Retina (tissue), 1 donor: ENCODE data around the gene FHIT.

Source experiments
- DNase-seq: peaks from one replicate; pipeline ENCODE4 v3.0.0-alpha.2; 2016

The FHIT gene

DNA sequence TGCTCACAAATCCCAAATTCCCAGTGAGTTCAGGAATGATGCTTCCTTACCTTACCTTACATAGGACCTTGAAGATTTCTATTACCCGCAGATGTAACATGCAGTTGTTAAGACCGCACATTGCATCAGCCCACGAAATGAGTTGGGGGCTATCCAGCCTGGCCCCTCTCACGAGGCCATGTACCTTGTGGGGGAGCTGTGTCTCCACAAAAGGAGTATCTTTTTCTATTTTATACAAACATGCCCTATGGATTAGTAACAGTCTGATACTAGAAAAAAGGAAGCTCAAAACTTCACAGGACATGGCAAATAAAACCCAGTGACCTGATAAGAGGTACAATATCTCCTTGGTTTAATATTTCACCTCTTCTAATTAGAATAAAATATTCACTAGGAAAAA, 1114.7 kb downstream of the FHIT start:
- no peak for DNase-seq

DNA sequence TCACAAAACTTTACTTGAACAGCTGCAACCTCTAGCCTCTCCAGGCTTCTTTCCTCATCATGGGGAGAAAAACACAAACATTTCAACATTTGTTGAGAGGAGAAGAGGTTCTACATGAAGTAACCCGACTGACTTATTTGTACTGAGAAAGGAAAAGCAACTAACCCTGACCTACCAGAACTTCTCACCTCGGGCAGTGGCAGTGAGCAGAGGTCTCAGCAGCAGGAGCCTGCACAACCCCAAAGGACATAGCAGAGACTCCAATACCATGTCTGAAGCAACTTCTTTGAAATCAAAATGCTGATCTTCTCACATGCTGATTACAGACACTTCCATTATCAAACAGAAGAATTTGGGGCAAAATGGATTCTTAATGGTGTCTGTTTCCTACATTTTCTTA, 1115.8 kb downstream of the FHIT start:
- DNase-seq = no peak

DNA sequence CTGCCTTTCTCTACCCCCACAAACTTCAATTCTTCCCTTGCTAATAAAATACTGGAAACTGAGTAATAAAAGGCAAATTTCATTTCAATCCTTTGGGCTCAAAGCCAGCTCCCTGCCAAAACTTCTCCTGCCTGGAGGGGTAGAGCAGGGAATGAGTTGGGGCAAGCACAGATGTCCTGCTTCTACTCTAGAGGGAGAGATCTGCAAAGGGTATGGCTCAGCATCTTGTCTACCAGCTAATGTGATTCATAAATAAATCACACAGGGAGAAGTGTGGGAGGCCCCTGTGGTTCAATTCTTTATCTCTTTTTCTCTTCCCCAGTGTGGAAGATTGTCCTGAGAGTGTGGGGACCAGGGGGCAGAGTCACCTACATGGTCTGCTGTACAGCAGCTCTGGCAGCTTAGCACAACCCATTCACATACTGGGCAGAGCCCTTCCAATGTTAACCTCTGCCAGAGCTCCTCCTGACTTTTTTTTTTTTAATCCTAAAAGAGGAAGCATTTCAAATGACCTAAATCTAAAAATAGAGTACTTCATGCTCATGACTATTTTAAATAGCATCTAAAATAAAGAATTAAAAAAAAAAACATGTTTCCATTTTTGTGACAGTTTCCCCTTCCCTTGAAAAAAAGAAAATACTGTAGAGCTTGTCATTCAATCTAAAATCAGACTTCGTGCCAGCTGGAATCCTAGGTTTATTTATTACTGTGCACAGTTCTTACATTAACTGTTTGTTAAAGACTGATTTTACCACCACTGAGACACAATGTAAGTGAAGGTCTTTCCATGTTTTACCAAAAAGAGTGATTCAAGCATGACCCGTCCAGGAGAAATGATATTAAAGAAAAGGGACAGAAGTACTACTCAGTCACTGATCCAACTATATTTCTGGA, 1117.7 kb downstream of the FHIT start:
- DNase-seq = no peak

DNA sequence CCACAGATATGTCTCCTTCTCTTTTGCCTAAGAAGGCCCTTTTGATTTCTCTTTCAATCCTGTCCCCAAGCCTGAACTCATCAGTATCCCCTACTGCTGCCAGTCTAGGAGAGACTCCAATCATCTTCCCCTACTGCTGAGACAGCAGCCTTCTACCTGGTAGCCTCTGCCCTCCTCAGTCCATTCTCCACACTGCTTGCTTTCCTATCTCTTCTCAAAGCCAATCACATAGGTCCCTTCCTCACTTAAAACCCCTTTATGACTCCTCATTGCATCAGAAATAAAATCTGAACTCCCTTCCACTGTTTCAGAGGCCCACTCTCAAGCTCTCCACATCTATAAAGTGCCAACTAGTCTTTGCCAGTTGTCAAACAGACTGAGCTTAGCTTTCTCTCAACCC, 1119.6 kb downstream of the FHIT start:
- DNase-seq = no peak

DNA sequence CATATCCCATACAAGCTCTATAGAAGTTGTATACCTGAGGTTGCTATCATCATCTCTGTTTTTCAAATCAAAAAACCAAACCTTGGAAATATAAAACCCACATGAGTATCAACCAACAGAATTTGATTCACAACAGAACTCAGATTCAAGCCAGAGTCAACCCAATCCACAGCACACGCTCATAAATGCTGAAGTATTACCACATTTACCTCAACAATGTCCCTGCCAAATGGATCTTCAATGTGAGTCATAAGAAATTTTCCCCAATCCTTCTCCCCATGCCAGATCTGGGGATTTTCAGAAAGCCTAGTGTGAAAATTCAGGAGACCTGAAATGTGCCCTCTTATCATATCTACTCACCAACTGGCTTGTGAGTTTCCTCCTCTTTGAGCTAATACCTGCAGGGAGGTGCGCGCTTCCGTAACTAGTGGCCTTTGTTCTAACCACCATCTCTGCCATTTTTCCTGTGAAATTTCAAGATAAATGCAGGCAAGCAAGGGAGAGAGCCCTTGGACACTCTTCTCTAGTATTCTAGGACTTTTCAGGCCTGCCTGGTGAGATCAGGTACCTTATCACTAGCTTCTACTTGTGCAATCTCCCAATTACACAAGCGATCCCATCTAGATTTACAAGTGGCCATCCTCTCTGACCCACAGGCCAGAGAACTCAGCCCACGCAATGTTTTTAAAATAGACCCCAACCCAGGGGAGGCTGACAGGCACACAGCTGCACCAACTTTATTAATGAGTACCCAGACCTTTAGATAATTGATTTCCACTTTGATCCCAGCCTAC, 1124.5 kb downstream of the FHIT start:
- DNase-seq = no peak

DNA sequence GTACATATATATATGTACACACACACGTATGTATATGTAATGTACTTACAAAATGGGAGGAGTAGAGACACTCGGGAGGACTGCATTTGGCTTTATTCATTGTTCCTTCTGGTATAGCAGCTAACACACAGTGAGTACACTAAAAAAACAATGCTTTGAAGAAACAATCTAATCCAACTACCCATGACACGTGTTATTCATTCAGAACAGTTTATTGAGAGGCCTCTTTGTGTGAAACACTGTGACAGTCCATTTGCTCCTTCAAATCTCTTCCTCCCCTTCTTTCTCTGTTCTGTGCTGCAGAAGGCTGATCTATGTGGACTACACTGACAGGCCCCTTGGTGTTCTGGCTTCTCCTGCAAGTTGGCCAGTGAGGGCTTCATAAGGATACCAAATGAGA, 1125.6 kb downstream of the FHIT start:
- no peak for DNase-seq

DNA sequence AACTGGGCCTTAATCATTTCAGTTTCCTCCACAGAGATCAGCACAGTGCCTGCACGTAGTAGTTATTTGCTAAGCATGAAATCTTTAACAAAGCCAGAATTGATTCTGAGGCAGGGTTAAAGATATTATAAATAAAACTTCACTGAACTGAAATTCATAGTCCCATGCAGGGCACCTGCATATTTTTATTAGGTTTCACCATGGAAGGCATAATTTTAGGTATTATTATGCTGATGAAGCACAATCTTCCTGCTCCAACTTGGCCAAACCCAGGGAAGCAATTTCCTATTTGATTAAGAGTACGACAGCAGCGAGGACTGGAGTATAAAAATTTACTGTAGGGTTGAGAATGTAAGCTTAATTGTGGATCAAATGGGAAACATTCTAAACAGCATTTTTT, 1131.0 kb downstream of the FHIT start:
- no peak for DNase-seq

DNA sequence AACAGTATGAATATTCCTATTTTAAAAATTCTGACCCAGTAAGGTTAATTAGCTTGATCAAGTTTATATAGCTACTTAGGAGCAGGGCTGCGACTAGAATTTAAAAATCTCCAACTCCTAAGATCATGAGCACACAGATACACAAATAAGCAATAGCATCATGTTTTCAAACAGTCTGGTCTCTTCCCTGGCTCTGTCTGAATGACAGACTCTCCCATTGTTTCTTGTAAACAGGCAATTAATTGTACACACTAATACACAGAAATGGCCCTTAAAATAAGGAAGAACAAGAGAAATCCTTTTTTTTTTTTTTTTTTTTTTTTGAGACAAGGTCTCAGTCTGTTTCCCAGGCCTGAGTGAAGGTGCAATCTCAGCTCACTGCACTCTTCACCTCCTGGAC, 1137.1 kb downstream of the FHIT start:
- DNase-seq = no peak

DNA sequence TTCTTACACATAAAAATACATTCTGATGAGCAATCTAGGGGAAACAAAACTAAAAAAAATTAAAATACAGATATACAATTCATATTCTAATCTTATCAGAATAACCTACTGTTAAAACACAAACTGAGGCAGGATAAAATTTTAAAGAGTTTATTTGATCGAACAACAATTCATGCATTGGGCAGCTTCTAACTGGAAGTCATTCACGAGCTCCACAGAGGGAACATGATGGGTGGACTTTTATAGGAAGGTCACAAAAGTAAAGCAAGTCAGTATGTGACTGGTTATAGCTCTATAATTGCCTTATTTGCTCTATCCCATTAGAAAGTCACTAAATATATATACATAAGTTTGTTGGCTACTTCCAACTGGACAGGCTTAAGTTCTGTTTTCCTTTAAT, 1144.0 kb downstream of the FHIT start:
- DNase-seq = no peak

DNA sequence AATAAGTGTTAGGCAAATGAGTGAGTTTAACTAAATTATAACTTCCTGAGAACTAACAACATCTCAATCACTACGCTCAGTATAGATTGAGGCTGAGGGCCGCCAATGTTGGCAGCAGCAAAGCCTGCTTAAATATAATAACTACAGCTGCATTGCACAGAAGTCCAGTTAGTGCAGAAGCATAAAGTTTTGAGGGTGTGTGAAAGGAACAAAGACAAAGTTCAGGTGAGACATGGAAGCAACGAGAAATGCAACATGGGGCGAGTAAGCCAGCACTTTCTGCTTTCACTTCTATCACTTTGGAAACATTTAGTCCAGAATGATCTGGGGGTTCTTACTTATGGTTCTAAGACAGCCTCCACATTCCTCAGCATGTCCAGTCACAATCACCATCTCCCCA, 1149.1 kb downstream of the FHIT start:
- DNase-seq = no peak

DNA sequence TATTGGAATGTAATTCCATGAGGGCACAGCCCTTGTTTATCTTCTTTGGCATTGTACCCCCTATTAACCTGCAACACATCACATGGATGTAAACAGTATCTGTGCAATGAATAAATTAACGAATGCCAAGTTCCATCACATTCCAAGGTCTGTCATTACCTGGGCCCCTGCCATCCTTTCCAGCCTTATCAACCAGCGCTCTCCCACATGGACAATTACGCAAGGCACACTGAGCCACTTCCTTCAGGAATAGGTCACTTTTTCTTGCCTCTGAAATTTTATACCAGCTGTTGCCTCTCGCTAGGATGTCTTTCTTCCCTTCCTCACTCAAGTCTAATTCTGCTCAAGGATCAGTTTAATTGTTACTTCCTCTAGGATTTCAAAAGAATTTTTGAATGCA, 1149.6 kb downstream of the FHIT start:
- no peak for DNase-seq

DNA sequence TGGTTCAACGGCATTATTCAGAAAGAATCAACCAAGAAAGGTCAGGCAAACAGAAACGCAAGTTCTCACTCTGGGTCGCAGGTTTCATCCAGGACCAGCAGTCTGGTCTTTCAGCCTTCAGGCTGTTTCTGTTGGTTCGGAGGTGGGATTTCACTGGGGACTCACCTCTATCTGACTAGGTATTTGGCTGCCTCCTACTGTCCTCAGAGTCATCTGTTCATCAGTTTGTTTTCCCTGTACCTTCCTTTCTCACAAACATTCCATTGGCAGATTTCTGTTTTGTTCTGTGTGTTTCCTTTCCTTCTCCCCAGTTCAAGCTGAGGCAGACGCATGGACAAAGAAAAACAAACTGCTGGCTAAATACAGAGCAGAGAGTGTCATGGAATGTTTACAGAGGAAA, 1154.8 kb downstream of the FHIT start:
- DNase-seq = no peak

DNA sequence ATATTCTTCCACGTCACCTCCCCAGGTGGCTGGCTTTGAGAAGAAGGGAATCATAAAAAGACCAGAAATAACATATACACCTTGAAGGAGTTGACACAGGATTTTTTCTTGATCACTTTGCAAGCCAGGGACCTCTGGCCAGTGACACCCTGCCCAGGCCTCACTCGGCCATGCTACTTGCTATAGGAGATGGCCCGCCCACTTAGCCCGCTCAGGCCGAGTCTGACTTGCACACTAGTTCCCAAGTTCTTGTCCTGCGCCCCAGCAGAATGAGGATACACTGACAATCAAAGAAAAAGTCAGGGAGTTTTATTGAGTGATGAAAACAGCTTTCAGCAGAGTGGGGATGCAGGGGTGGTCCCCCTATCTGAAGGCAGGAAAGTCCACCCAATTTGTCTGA, 1155.3 kb downstream of the FHIT start:
- no peak for DNase-seq

DNA sequence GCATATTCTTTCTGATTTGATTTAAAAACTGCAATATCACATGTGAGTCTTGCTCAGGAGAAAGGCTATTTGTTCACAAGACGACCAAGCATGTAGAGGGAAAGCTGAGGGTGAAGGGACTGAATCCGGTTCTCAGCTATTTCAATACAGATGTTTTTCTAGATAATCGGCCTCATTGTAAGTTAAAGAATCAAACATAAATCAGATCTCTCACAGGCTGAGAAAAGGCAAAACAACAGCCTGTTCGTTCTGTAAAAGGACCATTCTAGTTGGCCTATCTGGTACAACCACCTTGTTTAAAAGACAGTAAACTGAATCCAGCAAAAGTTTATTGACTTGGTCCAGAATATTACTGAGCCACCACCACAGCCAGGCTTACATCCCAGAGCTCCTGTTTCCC, 1155.7 kb downstream of the FHIT start:
- DNase-seq = no peak

DNA sequence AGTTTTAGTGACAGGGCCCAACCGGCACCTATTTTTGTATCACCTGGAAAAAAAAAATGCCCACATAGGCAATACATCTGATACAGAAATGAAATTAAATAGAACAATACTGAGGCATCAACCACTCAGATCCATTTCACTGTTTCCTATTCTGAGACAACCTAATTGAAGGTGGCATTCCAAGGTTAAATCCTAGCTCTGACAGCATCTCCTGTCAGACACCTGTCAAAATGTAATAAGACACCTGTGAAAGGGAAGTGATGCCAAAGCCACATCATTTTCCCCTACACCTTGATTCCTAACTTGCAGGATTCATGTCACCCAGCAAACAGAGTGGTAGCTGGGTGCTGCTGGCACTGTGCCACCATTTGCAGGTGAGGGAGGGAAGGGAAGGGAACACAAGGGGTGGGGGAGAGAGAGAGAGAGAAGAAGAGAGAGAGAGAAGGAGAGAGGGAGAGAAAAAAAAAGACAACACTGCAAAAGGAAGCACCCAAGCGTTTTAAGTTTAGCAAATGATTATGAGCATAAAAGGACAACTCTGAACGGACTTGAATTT, 1156.8 kb downstream of the FHIT start:
- DNase-seq = no peak

DNA sequence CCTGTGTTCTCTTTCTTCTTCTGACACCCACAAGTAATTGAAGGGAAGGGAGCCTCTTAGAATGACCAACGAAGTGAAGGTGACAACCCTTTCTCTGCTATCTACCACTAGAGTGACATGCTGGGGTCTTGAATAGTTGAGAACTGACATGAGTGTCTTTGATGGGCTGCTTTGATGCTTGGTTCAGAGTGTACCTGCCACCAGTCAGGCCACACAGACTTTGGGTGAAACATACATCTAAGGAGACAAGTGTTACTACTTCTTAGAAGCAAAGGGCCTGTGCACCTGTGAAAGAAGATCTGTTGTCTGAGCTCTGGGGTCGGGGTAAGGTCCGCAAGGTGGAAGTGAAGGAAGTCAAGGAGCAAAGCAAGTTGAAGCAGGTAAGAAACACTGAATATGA, 1160.7 kb downstream of the FHIT start:
- no peak for DNase-seq

DNA sequence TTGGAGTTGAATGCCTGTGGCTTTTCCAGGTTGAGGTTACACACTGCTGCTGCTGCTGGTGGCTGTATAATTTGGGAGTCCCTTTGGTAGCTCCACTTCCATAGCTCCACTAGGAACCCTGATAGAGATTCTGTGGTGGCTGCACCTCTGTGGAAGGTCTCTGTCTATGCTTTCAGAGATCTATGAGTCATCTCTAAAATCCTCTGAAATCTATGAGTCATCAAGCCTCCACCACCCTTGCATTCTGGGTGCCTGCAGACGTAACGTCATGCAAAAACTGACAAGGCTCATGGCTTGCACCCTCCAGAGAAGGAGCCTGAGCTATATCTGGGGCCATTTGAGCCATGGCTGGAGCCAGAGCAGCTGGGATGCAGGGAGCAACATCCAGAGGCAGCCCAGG, 1164.4 kb downstream of the FHIT start:
- no peak for DNase-seq

DNA sequence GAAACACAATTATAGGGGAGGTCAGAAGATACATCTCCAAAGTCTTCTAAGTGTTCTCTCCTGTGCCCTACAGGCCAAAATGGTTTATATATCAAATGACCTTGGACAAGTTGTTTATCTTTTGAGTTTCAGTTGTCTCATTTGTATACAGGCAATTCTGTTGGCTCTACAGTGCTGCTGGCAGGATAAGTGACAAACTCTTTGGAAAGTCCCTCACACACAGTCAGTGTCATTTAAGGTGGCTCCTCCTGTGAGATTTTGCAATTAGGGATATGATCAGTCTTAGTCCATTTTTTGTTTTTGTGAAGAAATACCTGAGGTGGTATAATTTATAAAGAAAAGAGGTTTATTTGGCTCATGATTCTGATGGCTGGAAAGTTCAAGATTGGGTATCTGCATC, 1165.6 kb downstream of the FHIT start:
- no peak for DNase-seq

DNA sequence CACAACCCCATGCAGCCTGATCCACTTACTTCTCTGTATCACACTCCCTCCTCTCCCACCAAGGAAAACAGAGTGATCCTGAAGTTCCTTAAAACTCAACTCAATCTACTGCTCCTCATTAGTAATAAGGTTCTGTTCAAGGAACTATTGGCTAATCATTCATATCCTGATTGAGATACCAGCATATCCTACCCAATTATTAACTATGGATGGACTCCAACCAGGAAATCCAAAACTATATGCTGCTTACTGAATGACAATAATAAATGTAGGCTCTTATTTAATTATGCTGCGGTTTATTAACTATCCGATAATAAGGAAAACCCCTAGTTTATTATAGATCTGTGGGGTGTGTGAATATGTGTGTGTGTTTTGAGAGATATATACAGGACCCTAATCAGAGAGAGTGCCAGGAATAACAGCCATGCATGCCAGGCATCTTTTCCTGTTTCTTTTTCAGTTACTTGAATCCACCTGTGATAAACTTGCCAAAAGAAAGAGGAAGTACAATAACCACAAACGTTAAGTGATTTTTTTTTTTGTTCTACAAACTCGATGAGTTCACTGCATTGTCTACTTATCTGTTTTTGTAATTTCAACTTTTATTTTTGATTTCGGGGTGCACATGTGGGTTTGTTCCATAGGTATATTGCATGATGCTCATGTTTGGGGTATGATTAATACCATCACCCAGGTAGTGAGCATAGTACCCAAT, 1169.7 kb downstream of the FHIT start:
- no peak for DNase-seq

DNA sequence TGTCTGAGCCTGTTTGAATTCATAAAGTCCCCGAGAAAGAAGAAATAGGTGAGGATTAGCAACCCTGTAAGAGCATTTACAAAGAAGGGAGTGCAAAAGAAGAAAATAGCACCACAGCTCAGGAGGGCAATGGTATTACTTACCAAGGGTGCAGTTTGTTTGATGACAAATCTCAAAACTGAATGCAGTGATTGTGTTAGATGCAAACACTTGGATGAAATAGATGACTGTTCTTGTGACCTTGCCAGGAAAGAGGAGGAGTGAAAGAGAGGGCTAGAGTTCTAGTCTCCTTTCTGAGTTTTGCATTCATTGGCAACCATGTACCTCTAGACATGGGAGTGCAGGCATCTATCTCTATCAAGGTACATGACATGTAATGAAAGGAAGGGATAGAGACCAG, 1170.6 kb downstream of the FHIT start:
- DNase-seq = no peak

DNA sequence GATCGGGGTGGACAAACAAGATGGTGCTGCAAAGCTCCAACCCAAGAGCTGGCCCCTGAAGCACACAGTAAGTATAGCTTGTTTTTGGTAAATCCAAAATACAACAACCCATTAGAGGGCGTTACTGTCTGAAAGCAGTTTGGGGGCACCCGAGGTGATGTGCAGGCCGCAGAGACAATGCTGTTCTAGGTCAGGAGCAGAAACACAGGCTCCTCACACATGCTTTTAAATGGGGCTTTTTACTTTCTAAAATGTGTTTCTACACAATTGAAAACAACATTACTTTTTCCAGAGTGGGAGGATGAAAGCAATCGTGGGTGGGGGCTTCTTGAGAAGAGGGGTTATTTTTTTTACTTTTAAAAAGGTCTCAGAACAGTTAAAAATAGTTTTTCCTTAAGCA, 1172.2 kb downstream of the FHIT start:
- no peak for DNase-seq

DNA sequence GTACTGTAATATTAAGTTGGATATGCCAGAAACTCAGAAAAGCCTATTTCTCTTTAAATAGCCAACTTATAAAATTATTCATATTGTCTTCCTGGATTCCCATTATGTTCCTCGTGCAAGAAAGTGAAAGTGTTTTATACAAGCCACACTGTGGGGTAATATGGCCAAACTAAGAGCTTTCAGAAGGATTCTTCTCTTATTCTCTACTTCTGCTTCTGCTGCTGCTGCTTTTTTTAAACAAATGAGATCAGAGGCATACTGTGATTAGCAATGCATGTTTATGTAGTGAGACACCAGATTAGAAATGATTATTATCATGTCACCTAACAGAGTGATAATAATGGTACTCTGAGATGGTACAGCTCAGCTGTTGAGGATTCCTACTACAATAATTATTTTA, 1174.9 kb downstream of the FHIT start:
- no peak for DNase-seq

DNA sequence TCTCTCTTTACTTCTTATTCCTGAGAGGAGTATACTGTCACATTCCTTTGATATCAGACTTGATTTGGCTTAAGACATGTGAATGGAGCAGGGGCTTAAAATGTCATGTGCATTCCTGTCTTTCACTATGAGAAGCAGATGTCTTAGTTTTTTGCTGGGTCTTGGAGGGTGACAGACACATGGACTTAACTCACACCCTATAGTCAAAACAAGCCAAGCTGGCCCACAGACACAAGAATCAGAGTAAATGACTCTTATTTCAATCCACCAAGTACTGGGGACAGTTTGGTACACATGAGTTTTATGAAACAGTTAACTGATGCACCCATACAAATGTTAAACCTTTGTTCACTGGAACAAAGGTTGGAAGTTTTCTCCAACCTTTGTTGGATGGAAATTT, 1177.3 kb downstream of the FHIT start:
- no peak for DNase-seq
